ENCODE measurements around the gene FXYD4.

FXYD4 gene

DNA sequence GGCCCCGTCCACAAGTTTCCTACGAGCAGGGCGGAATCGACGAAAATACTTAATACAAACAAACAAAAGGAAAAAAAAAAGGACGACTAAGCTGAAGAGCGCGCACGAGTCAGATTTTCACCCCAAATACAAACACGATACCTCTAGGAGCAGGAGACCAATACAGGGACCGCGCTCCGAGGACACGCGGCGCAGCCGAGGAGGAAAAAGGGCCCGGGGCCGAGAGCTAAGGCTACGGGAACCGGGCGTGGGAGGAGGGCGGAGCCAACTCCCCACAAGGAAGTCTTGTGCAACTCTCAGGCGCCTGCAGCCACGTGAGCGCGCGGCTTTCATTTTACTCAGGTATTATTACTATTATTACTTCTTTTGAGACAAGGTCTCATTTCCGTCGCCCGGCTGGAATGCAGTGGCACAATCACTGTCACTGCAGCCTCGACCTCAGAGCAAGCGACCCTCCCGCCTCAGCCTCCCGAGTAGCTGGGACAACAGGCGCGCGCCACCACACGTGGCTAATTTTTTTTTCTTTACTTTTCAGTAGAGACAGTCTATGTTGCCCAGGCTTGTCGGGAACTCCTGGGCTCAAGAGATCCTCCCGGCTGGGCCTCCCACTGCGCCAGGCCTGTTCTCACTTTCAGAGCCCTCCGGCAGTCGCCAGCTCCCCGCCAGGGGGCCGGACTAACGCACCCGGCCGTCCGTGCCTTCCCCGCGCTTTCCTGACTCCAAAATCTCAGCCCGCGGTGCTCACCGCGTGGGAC, 36.3 kb downstream of the FXYD4 start:
- DNase-seq (ENCODE audit: low read depth in 2 of 2): peak; percentile 93 to 95
- peak; percentile 67 for TF ChIP-seq CTCF (IDR thresholded peaks at IDR 0.05; ENCODE audit: low read depth, low read length)
- H3K4me3 ChIP-seq (replicated peaks in 1 of 2; ENCODE audit: low read depth in 2 of 2, low read length in 2 of 2): peak overlapping the region; percentile 82 to 84

DNA sequence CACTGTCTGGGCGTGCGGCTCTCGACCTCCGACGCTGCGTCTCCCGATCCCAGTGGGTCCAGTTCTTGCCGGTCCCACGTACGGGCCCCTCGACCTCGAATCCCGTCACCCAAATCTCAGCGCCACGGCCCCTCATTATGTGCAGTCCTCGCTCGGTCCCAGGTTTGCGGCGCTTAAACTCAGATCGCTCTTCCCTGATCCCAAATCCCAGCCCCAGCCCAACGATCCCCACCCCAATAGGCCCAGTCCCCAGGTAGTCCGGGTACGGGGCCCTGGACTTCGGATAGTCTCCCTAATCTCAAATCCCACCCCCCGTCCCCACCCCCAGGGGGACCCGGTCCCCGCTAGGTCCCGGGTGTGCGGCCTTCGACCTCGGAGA, 36.9 kb downstream of the FXYD4 start:
- H3K4me3 ChIP-seq (replicated peaks in 1 of 2; ENCODE audit: low read depth in 2 of 2, low read length in 2 of 2): peak overlapping the region; percentile 82 to 84

DNA sequence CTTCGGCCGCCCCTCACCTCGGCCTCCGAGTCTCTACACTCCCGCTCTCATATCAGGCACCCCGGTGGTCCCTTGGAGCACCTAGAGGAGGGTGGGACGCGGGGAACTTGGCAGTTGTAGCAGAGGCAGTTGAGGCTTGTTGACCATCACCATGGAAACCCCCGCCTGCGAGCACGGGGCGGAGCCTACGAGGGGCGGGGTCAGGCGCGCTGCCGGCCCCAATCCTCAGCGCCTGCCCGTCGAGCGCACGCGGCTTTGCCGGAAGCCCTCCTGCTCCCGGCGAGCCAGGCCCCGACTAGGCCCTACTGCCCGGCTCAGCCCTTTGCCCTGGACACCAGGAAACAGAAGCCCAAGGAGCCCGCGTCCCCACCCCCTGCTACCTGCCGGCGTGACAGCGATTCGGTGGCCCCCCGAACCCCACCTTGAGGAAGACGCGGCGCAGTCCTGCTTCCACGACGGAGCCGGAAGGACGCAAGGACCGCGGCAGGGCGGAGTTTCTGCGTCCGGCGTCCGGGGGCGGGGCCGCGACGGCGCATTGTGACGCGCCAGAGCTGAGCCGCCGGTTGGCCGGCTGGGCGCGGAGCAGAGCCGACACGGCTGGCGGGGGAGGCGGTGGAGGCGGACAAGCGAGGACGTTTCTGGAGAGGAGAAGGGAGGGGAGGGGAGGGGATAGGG, 37.4 kb downstream of the FXYD4 start, which contains the start of gene HNRNPF:
TSS of gene HNRNPF (minus strand) at position 477 of the 675 bp plus-strand sequence. CDS start 21,302 bp downstream, outside the sequence.
- DNase-seq (ENCODE audit: low read depth in 2 of 2): peak; percentile 96 to 98
- no peak for TF ChIP-seq CTCF (IDR thresholded peaks at IDR 0.05; ENCODE audit: low read depth, low read length)
- peak within 1 kb of the TSS; percentile 82 to 84 for H3K4me3 ChIP-seq (replicated peaks in 1 of 2; ENCODE audit: low read depth in 2 of 2, low read length in 2 of 2)

More for the DNA sequence above, 36.9 kb downstream of the FXYD4 start:
- no peak for DNase-seq (ENCODE audit: low read depth in 2 of 2)
- no peak for TF ChIP-seq CTCF (IDR thresholded peaks at IDR 0.05; ENCODE audit: low read depth, low read length)

GRCh38 chr10:43409385-43410109, 38.1 kb downstream of the FXYD4 start:
- no peak for TF ChIP-seq CTCF (IDR thresholded peaks at IDR 0.05; ENCODE audit: low read depth, low read length)
- DNase-seq (ENCODE audit: low read depth in 2 of 2): peak in 1 of 2 donors; percentile 45
- peak overlapping the region; percentile 49 to 67 for H3K4me3 ChIP-seq (replicated peaks in 1 of 2; ENCODE audit: low read depth in 2 of 2, low read length in 2 of 2)

DNA sequence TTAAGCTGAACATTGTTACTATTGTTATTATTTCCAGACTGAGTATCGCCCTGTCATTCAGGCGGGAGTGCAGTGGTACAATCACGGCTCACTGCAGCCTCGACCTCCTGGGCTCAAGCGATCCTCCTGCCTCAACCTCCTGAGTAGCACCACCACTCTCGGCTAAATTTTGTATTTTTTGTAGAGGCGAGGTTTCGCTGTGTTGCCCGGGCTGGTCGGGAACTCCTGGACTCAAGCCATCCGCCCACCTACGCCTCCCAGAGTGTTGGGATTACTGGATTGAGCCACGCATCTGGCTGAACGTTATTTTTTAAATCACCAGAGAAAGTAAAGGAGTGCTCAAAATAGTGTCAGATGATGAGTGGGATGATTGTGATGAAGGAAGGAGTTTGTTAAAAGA, 38.9 kb downstream of the FXYD4 start:
- no peak for TF ChIP-seq CTCF (IDR thresholded peaks at IDR 0.05; ENCODE audit: low read depth, low read length)
- DNase-seq (ENCODE audit: low read depth in 2 of 2): no peak
- no peak overlapping the region for H3K4me3 ChIP-seq (replicated peaks in 1 of 2; ENCODE audit: low read depth in 2 of 2, low read length in 2 of 2)

DNA sequence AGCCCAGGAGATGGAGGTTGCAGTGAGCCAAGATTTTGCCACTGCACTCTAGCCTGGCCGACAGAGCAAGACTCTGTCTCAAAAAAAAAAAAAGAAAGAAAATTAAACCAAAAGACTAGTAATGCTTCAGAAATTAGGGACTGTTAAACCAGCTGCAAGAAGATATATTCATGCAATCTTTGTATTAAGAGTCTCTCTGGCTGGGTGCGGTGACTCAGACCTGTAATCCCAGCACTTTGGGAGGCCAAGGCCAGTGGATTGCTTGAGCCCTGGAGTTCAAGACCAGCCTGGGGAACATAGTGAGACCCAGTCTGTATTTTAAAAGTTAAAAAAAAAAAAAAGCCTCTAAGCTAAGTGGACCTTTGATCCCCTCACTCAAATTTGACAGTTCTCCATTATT, 40.1 kb downstream of the FXYD4 start:
- H3K4me3 ChIP-seq (replicated peaks in 1 of 2; ENCODE audit: low read depth in 2 of 2, low read length in 2 of 2): no peak overlapping the region
- TF ChIP-seq CTCF (IDR thresholded peaks at IDR 0.05; ENCODE audit: low read depth, low read length): no peak
- DNase-seq (ENCODE audit: low read depth in 2 of 2): no peak
